ENCODE data around the gene LIMS1.

GRCh38 chr2:108571286-108571685, 37.0 kb downstream of the LIMS1 start:
- no peak for TF ChIP-seq CTCF (IDR thresholded peaks at IDR 0.05 in 4 of 5, conservative IDR thresholded peaks at IDR 0.05 in 1 of 5)
- no peak for TF ChIP-seq POLR2A (IDR thresholded peaks at IDR 0.05)

All from gastrocnemius medialis (tissue), 4 donors.